GM20000 (cell line): Measurements from ENCODE around the gene PRKCZ.

Experiments used
- DNase-seq: peaks from one replicate; pipeline ENCODE4 v3.0.0; 2012; ENCODE audit warnings: low spot score
- TF ChIP-seq, protein P1 (sequence below): IDR thresholded peaks from 2 replicates; pipeline ENCODE4 v1.5.1; 2012; ENCODE audit warnings: mild to moderate bottlenecking, control low read depth; ENCODE audit errors: extremely low read depth, missing control alignments

PRKCZ gene

GRCh38 chr1:2032737-2033136 lies 17.5 kb upstream of the PRKCZ start:
- DNase-seq = no peak
- TF ChIP-seq, protein P1, sequence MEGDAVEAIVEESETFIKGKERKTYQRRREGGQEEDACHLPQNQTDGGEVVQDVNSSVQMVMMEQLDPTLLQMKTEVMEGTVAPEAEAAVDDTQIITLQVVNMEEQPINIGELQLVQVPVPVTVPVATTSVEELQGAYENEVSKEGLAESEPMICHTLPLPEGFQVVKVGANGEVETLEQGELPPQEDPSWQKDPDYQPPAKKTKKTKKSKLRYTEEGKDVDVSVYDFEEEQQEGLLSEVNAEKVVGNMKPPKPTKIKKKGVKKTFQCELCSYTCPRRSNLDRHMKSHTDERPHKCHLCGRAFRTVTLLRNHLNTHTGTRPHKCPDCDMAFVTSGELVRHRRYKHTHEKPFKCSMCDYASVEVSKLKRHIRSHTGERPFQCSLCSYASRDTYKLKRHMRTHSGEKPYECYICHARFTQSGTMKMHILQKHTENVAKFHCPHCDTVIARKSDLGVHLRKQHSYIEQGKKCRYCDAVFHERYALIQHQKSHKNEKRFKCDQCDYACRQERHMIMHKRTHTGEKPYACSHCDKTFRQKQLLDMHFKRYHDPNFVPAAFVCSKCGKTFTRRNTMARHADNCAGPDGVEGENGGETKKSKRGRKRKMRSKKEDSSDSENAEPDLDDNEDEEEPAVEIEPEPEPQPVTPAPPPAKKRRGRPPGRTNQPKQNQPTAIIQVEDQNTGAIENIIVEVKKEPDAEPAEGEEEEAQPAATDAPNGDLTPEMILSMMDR = no peak

- no peak for DNase-seq
- TF ChIP-seq, protein P1 = no peak
These were observed 17.0 kb upstream of the PRKCZ start for GRCh38 chr1:2033165-2033564.

- TF ChIP-seq, protein P1 = no peak
- DNase-seq = no peak
These were observed 13.9 kb upstream of the PRKCZ start for GRCh38 chr1:2036287-2036686.

- TF ChIP-seq, protein P1 = no peak
- DNase-seq = no peak
These were observed 12.8 kb upstream of the PRKCZ start for GRCh38 chr1:2037314-2037979.

DNA sequence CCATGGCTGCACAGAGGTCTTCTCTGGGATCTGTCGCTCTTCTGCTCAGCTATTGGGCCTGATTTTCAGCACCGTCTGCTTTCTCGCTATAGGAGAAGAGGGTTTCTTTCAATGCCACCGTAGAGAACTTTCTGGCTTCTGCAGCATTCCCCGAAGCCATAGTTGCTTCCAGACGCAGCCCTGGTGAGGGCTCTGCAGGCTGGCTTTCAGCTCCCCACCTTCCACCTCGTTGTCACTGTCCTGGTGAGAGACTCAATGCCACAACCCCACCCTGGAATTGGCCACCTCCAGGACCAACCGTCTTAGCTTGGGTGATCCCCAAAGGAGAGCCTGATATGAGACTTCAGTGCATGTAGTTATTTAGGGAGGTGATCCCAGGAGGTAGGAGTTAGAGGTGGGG lies 12.0 kb upstream of the PRKCZ start:
- DNase-seq = no peak
- TF ChIP-seq, protein P1 = no peak

- TF ChIP-seq, protein P1 = no peak
- no peak for DNase-seq
These were observed 11.0 kb upstream of the PRKCZ start for GRCh38 chr1:2039251-2039650.

GRCh38 chr1:2041305-2041704 lies 8.9 kb upstream of the PRKCZ start:
- TF ChIP-seq, protein P1 = no peak
- DNase-seq = no peak
